A549 (cell line): Measurements from ENCODE around the gene STPG4.

Experiments used
- RFX5 ChIP-seq: fragments of 450-650 bp; IDR thresholded peaks from 2 replicates; pipeline ENCODE4 v1.7.1; 2014; ENCODE audit warnings: antibody characterized with exemption, mild to moderate bottlenecking, moderate library complexity
- TP53 ChIP-seq: fragments of 250-450 bp; sonication (Bioruptor Pico); IDR thresholded peaks from 2 replicates; pipeline ENCODE4 v1.5.0; 2021; ENCODE audit warnings: mild to moderate bottlenecking, moderate library complexity
- TF ChIP-seq, protein P1 (sequence below): fragments of >200 bp; sonication (Bioruptor Twin); formaldehyde crosslinking; IDR thresholded peaks from 3 replicates; pipeline ENCODE4 v1.5.1; 2016

DNA sequence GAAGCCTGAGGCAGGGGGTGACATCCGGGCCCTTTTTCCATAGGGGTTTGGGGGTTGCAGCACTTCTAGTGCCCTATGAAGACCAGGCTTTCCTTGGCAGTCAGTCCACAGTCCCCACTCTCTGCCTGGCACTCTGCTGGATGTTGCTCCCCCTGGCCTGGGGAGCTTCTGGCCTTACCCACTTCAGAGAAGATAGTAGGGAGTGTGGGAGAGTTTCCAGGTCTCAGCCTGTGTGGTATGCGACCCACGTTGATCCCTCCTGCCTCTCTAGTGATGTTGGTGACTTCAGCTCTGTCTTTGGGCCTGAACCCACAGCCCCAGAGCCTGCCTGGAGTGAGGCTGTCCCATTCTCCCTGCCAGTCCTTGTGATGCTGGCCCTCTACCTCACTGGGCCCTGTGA lies 105.6 kb downstream of the STPG4 start:
- TF ChIP-seq, protein P1, sequence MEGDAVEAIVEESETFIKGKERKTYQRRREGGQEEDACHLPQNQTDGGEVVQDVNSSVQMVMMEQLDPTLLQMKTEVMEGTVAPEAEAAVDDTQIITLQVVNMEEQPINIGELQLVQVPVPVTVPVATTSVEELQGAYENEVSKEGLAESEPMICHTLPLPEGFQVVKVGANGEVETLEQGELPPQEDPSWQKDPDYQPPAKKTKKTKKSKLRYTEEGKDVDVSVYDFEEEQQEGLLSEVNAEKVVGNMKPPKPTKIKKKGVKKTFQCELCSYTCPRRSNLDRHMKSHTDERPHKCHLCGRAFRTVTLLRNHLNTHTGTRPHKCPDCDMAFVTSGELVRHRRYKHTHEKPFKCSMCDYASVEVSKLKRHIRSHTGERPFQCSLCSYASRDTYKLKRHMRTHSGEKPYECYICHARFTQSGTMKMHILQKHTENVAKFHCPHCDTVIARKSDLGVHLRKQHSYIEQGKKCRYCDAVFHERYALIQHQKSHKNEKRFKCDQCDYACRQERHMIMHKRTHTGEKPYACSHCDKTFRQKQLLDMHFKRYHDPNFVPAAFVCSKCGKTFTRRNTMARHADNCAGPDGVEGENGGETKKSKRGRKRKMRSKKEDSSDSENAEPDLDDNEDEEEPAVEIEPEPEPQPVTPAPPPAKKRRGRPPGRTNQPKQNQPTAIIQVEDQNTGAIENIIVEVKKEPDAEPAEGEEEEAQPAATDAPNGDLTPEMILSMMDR = no peak
- TF ChIP-seq RFX5 (no peak), TP53 (CRISPR knock-in tag) (no peak)
